ENCODE results near the gene C1orf141. TPM values are rescaled to one million over a fixed set of nuclear protein-coding genes. Genes with fewer than 3 reads are reported as not detected.

The C1orf141 gene
- total and polyA plus RNA-seq, 2 donors (not counting 1 experiment from before 2014, with no cell fraction given): not detected

DNA sequence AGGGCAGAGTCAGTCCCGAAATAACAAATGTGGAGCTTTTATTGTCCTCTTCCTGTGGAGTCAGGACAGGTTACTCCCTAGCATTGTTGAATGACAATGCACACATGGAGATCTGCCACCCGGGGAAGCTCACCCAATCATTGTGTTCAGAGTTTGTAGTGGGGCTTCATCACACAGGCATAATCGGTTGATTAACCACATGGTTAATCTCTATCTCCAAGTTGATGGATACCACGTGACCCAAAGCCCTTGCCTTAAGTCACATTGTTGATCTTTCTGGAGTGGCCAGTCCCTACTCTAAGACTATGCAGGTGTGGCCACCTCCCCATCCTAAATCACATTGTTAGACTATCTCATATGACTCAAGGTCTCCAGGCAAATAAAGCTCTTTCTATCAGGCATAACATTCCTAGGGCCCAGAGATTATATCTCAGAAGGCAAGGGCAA is 2.6 kb upstream of the C1orf141 start:
- no peak overlapping the region for H3K27ac Mint-ChIP-seq
- Histone ChIP-seq H3K36me3 (replicated peaks in 1 of 2; ENCODE audit: control extremely low read depth in 1 of 2, control insufficient read depth in 1 of 2, extremely low read depth in 1 of 2, insufficient read depth in 2 of 2, low read length in 1 of 2) (no peaks in the 10 kb centered on the region), H3K79me2 (ENCODE audit: control insufficient read depth, insufficient read depth, low read length) (no peaks in the 10 kb centered on the region), H2AFZ (ENCODE audit: insufficient read depth, low read depth, low read length, poor library complexity, severe bottlenecking) (no peak overlapping the region), H3K4me3 (ENCODE audit: control extremely low read depth in 1 of 5, extremely low read depth in 1 of 5, insufficient read depth in 1 of 5, low read depth in 2 of 5, low read length in 4 of 5) (no peak overlapping the region), H3K9me3 (ENCODE audit: control extremely low read depth in 1 of 3, control insufficient read depth in 2 of 3, insufficient read depth in 1 of 3, low read length in 2 of 3) (peaks cover 0 to 4% (median 0%) of the 10 kb centered on the region in 3 donors), H4K20me1 (ENCODE audit: control insufficient read depth, insufficient read depth, low read length, poor library complexity, severe bottlenecking) (no peaks in the 10 kb centered on the region), H3K9ac (ENCODE audit: low read length) (no peak overlapping the region), H3K27ac (ENCODE audit: low read length in 2 of 2) (no peak overlapping the region), H3K4me2 (replicated peaks; ENCODE audit: low read depth, low read length, poor library complexity, severe bottlenecking) (no peak overlapping the region), H3K4me1 (ENCODE audit: control insufficient read depth in 2 of 2, insufficient read depth in 2 of 2, low read length in 2 of 2) (peaks cover 6 to 8% of the 10 kb centered on the region in 2 donors), H3K27me3 (replicated peaks in 1 of 4; ENCODE audit: control extremely low read depth in 1 of 4, control insufficient read depth in 3 of 4, insufficient read depth in 4 of 4, low read length in 3 of 4) (peaks cover 0 to 10% (median 2%) of the 10 kb centered on the region in 4 experiments)
- ChIA-PET POLR2A (no interaction called here), CTCF (interaction anchor here (0.6 to 1.3 kb wide), 3 partner anchors 12 to 141 kb away, joined by 3 to 5 read pairs (median 3); no protein-coding TSS in a partner anchor)
- intact Hi-C loops (cut with micrococcal nuclease): no loop called here
- ATAC-seq (ENCODE audit: low read depth): no peak
- no peaks in the 10 kb centered on the region for H3K9me3 Mint-ChIP-seq (ENCODE audit: insufficient read depth)
- H3K27me3 Mint-ChIP-seq: peaks cover 3% of the 10 kb centered on the region
- no peak for DNase-seq
- H3K4me1 Mint-ChIP-seq: peaks cover 6% of the 10 kb centered on the region
- TF ChIP-seq, protein P1, sequence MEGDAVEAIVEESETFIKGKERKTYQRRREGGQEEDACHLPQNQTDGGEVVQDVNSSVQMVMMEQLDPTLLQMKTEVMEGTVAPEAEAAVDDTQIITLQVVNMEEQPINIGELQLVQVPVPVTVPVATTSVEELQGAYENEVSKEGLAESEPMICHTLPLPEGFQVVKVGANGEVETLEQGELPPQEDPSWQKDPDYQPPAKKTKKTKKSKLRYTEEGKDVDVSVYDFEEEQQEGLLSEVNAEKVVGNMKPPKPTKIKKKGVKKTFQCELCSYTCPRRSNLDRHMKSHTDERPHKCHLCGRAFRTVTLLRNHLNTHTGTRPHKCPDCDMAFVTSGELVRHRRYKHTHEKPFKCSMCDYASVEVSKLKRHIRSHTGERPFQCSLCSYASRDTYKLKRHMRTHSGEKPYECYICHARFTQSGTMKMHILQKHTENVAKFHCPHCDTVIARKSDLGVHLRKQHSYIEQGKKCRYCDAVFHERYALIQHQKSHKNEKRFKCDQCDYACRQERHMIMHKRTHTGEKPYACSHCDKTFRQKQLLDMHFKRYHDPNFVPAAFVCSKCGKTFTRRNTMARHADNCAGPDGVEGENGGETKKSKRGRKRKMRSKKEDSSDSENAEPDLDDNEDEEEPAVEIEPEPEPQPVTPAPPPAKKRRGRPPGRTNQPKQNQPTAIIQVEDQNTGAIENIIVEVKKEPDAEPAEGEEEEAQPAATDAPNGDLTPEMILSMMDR (IDR thresholded peaks at IDR 0.05): no peak
- no peak for TF ChIP-seq EZH2 (IDR thresholded peaks at IDR 0.05; ENCODE audit: borderline replicate concordance, insufficient read depth, low read depth, low read length, poor library complexity, severe bottlenecking)
- 96% methylated on average over 2 of the region's 4 CpGs for WGBS (ENCODE audit: insufficient coverage)
- no peak overlapping the region for H3K4me3 Mint-ChIP-seq

DNA sequence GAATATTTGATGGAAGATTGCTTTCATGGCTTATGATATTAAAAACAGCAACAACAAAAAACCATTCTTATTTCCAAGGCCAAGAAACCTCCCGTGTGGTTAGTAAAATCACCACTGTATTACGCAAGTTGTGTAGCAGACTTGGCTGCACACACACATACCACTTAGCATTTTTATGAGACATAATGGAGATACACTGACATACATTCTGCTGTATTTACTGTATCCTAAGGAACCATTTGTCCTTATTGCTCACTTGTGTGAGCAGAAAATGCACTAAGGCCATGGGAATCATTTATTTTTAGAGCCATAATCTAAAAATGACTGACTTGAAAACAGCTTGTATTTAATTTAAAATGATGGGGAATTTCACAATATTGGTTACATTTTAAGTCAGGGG is 584 bp upstream of the C1orf141 start:
- ChIA-PET POLR2A (interaction anchor here (0.7 kb wide), 1 partner anchor 550 kb away, joined by 3 read pairs; the partner anchor contains the start of gene GADD45A), CTCF (interaction anchor here (1.0 to 2.7 kb wide), 5 partner anchors 9 to 139 kb away, joined by 4 to 16 read pairs (median 6); no protein-coding TSS in a partner anchor)
- intact Hi-C loops (cut with micrococcal nuclease): no loop called here
- H3K9me3 ChIP-seq (ENCODE audit: control extremely low read depth in 1 of 3, control insufficient read depth in 2 of 3, insufficient read depth in 1 of 3, low read length in 2 of 3): peaks cover 0 to 4% (median 0%) of the 10 kb centered on the region in 3 donors
- no peak overlapping the region for H2AFZ ChIP-seq (ENCODE audit: insufficient read depth, low read depth, low read length, poor library complexity, severe bottlenecking)
- no peak overlapping the region for H3K27ac Mint-ChIP-seq
- TF ChIP-seq, protein P1 (IDR thresholded peaks at IDR 0.05): no peak
- no peak for TF ChIP-seq EZH2 (IDR thresholded peaks at IDR 0.05; ENCODE audit: borderline replicate concordance, insufficient read depth, low read depth, low read length, poor library complexity, severe bottlenecking)
- H3K4me3 ChIP-seq (ENCODE audit: control extremely low read depth in 1 of 5, extremely low read depth in 1 of 5, insufficient read depth in 1 of 5, low read depth in 2 of 5, low read length in 4 of 5): no peak overlapping the region
- H4K20me1 ChIP-seq (ENCODE audit: control insufficient read depth, insufficient read depth, low read length, poor library complexity, severe bottlenecking): no peaks in the 10 kb centered on the region
- H3K4me3 Mint-ChIP-seq: peak overlapping the region; percentile 71
- H3K27ac ChIP-seq (ENCODE audit: low read length in 2 of 2): no peak overlapping the region
- H3K27me3 Mint-ChIP-seq: peaks cover 3% of the 10 kb centered on the region
- no peaks in the 10 kb centered on the region for H3K36me3 ChIP-seq (replicated peaks in 1 of 2; ENCODE audit: control extremely low read depth in 1 of 2, control insufficient read depth in 1 of 2, extremely low read depth in 1 of 2, insufficient read depth in 2 of 2, low read length in 1 of 2)
- no peaks in the 10 kb centered on the region for H3K9me3 Mint-ChIP-seq (ENCODE audit: insufficient read depth)
- DNase-seq: no peak
- no peaks in the 10 kb centered on the region for H3K79me2 ChIP-seq (ENCODE audit: control insufficient read depth, insufficient read depth, low read length)
- H3K9ac ChIP-seq (ENCODE audit: low read length): no peak overlapping the region
- H3K27me3 ChIP-seq (replicated peaks in 1 of 4; ENCODE audit: control extremely low read depth in 1 of 4, control insufficient read depth in 3 of 4, insufficient read depth in 4 of 4, low read length in 3 of 4): peaks cover 0 to 10% (median 2%) of the 10 kb centered on the region in 4 experiments
- H3K4me1 ChIP-seq (ENCODE audit: control insufficient read depth in 2 of 2, insufficient read depth in 2 of 2, low read length in 2 of 2): peaks cover 6 to 8% of the 10 kb centered on the region in 2 donors
- no CpG with 5 or more reads among the region's 2 CpGs for WGBS (ENCODE audit: insufficient coverage)
- no peak for ATAC-seq (ENCODE audit: low read depth)
- peaks cover 6% of the 10 kb centered on the region for H3K4me1 Mint-ChIP-seq
- H3K4me2 ChIP-seq (replicated peaks; ENCODE audit: low read depth, low read length, poor library complexity, severe bottlenecking): peak overlapping the region; percentile 78

Measured in B cell (primary cell).